Bronchial epithelial cell (primary cell): ENCODE measurements around the gene KRT6A. TPM values are rescaled to one million over a fixed set of nuclear protein-coding genes. Genes with fewer than 3 reads are reported as not detected.

Source experiments
- DNase-seq: peaks from one replicate; pipeline ENCODE4 v3.0.0-alpha.2; 2010; ENCODE audit warnings: low read depth
- FAIRE-seq: peaks from 2 replicates; lab custom pipeline; 2011; peaks lifted over from hg19 to GRCh38; lab: Jason Lieb, UNC
- H3K27me3 ChIP-seq: 2 replicates; pipeline ENCODE4 v1.5.1; 2011; ENCODE audit warnings: low read length; ENCODE audit not compliant: control insufficient read depth, insufficient read depth
- H3K36me3 ChIP-seq: 2 replicates; pipeline ENCODE4 v1.5.1; 2011; ENCODE audit warnings: low read length; ENCODE audit not compliant: control insufficient read depth, insufficient read depth
- H3K4me3 ChIP-seq: 2 replicates; pipeline ENCODE4 v1.5.1; 2011; ENCODE audit warnings: mild to moderate bottlenecking, low read depth, low read length, control low read depth
- total RNA-seq: library from RNA; depleted of rRNA; stranded (reverse); fragments of >200 nt; gene quantifications from 2 replicates; pipeline ENCODE4 v1.2.1, GENCODE V29; 2014
- TF ChIP-seq, protein P1 (sequence below): IDR thresholded peaks from 2 replicates; pipeline ENCODE4 v1.5.1; 2011; ENCODE audit warnings: mild to moderate bottlenecking, moderate library complexity, low read length, control low read depth, inconsistent platforms; ENCODE audit not compliant: insufficient read depth, severe bottlenecking

The KRT6A gene
- total RNA-seq = 13,929 and 17,192 TPM in 2 replicates

DNA sequence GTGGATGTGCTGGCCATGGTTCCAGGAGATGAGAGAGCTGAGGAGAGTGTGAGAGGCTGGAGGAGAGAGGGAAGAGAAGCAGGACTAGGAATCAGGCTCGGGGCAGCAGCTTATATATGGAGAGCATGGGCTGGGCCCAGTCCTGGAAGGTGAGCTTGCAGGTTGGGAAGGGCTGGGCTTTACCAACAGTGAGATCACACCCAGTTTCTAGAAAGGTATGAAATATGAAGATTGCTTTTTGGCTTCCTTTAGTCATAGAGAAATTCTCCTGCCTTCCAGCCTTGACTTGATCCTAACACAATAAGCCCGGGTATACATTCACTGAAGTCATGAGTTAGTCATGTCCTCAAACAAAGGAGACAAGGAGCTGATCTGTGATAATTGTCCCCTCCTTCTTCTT is at the start of gene KRT6A:
Gene KRT6A (minus strand): TSS at position 86 of the 400 bp plus-strand sequence. CDS start 69 bp downstream, at position 17.
- TF ChIP-seq, protein P1, sequence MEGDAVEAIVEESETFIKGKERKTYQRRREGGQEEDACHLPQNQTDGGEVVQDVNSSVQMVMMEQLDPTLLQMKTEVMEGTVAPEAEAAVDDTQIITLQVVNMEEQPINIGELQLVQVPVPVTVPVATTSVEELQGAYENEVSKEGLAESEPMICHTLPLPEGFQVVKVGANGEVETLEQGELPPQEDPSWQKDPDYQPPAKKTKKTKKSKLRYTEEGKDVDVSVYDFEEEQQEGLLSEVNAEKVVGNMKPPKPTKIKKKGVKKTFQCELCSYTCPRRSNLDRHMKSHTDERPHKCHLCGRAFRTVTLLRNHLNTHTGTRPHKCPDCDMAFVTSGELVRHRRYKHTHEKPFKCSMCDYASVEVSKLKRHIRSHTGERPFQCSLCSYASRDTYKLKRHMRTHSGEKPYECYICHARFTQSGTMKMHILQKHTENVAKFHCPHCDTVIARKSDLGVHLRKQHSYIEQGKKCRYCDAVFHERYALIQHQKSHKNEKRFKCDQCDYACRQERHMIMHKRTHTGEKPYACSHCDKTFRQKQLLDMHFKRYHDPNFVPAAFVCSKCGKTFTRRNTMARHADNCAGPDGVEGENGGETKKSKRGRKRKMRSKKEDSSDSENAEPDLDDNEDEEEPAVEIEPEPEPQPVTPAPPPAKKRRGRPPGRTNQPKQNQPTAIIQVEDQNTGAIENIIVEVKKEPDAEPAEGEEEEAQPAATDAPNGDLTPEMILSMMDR = no peak
- Histone ChIP-seq H3K4me3 (peak within 1 kb of the TSS; percentile 75), H3K36me3 (peaks cover 19% of the 10 kb centered on the region), H3K27me3 (no peaks in the 10 kb centered on the region)
- DNase-seq (peak; percentile 99), FAIRE-seq (peak; percentile 100)

DNA sequence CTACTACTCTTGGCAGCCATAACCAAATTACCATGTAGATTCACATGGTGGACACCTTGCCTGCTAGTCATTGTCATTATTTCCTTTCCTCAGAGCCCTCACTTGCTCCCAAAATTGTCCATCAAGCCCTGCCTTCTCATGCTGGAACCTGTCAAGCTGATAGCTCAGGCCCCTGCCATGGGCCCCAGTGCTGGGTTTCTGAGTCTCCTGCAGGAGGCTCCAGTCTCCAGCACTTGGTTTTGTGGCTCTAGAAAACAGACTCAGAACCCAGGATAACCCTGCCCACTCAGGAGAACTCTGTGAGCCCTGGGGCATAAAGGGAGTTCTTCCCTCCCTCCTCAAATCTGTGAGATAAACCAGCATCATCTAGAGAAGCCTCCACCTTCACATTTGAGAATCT is 49.1 kb upstream of the KRT6A start:
- H3K36me3 ChIP-seq = no peaks in the 10 kb centered on the region
- H3K27me3 ChIP-seq = no peaks in the 10 kb centered on the region
- DNase-seq (peak; percentile 35), FAIRE-seq (no peak)
- H3K4me3 ChIP-seq = no peak overlapping the region
- TF ChIP-seq, protein P1 = peak; percentile 25

DNA sequence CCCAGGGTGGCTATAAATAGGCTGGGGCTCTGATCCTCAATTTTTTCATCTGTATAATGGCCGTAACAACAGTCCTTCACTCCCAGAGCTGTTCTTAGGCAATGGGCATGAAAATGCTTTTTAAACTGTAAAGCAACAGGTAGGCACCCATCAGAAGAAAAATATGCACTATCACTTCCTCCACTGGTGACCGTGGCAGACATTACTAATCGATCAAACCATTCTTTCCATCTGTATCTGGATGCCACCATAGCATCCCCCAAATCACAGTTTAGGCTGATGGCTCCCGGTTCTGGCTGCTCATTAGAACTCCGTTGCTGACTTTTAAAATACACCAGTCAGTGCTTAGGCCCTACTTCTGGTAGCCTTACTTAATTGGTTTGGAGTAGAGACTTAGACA is 48.7 kb upstream of the KRT6A start:
- FAIRE-seq = no peak
- DNase-seq = no peak
- H3K27me3 ChIP-seq = no peaks in the 10 kb centered on the region
- TF ChIP-seq, protein P1 = no peak
- H3K4me3 ChIP-seq = no peak overlapping the region
- no peaks in the 10 kb centered on the region for H3K36me3 ChIP-seq

DNA sequence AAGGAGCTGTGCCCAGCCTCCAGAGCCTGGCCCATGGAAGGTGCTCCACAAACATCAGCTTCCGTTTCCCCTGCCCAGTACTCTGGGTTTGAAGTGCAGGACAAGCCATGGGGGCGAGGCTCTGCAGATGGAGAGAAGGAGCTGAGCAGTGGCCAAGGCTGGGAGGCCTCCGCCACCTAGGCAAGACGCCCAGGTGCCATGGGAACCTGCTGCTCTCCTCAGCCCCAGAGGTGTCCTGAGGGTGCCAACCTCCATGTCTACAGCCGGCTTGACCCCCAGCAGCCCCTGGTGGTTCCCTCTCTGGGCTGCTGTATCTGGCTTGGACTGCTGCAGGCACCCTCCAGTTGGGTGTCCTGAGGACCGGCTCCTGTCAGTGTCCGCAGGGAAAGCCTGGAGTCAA is 47.5 kb upstream of the KRT6A start:
- FAIRE-seq = no peak
- H3K36me3 ChIP-seq = no peaks in the 10 kb centered on the region
- TF ChIP-seq, protein P1 = no peak

DNA sequence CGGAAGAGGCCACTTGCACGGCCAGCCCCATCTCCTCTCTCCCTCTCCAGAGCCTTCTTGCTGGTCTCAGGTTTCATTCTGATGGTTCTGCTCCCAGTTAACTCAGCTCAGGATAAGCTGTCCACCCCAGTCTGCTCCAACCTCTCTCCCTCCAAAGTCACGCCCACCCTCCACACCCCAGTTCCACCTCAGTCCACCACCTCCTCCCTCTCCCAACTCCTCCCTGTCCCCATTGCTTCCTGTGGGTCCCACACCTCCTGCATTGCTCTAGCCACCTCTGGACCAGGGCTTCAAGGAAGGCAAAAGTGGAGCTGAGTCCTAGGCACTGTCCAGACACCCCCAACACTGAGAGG is 46.7 kb upstream of the KRT6A start:
- TF ChIP-seq, protein P1 = no peak
- H3K36me3 ChIP-seq = no peaks in the 10 kb centered on the region
- H3K27me3 ChIP-seq = no peaks in the 10 kb centered on the region
- FAIRE-seq = no peak
- no peak overlapping the region for H3K4me3 ChIP-seq
- DNase-seq = no peak

More for the DNA sequence above, 47.5 kb upstream of the KRT6A start:
- no peak for DNase-seq
- H3K27me3 ChIP-seq = no peaks in the 10 kb centered on the region
- no peak overlapping the region for H3K4me3 ChIP-seq

DNA sequence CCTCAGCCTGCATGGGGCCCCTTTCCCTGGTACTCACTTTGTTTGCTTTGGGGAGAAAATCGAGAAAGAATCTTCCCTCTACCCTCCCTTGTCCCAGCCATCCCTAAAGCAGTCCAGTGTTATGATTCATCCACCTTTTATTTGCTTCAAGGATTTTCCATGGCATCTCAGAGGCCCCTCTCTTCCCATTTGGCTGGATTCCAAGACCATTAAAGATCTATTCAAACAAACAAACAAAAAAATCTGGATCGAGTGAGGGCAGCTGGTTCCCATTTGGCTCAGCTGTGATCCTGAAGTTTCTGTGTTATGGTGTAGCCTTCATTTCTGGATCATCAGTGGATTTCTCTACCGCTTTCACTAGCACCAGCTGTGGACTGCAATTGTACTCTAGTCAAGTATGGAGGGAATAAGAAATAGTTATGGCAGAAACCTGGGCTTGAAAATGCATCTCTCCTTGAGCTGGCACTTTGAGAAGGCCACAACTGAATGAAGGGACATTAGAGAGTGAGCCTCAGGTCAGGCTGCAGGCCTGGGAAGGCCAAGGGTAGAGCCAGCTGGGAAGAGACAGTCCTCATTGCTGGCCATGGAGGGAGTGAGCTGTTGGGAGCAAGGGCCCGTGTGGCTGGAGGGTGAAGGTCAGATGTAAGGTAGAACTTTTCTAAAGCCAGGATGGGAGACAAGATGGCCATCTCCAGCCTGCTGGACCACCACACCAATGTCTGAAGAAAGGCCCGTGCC is 46.2 kb upstream of the KRT6A start:
- TF ChIP-seq, protein P1 = no peak
- H3K27me3 ChIP-seq = no peaks in the 10 kb centered on the region
- DNase-seq = peak; percentile 72
- FAIRE-seq = peak; percentile 36
- H3K4me3 ChIP-seq = no peak overlapping the region
- no peaks in the 10 kb centered on the region for H3K36me3 ChIP-seq
